ENCODE results near the gene TUBD1.

DNA sequence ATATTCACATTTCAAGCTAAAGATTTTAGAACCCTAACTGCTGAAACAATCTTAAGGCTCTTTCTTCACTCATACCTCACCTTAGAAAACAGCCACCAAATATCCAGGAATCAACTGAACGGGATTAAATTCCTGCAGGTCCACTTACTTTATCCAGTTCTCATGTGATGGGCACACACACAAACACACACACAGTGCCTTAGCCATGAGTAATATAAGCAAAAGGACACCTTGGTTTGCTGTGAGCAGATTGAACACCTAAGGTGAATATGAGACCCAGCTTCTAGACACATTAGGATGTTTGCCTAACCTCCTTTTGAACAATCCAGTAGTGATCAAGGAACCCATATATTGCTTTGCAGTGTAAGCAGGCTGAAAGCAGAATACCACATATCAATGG lies 81.5 kb downstream of the TUBD1 start:
- TF ChIP-seq, protein P1, sequence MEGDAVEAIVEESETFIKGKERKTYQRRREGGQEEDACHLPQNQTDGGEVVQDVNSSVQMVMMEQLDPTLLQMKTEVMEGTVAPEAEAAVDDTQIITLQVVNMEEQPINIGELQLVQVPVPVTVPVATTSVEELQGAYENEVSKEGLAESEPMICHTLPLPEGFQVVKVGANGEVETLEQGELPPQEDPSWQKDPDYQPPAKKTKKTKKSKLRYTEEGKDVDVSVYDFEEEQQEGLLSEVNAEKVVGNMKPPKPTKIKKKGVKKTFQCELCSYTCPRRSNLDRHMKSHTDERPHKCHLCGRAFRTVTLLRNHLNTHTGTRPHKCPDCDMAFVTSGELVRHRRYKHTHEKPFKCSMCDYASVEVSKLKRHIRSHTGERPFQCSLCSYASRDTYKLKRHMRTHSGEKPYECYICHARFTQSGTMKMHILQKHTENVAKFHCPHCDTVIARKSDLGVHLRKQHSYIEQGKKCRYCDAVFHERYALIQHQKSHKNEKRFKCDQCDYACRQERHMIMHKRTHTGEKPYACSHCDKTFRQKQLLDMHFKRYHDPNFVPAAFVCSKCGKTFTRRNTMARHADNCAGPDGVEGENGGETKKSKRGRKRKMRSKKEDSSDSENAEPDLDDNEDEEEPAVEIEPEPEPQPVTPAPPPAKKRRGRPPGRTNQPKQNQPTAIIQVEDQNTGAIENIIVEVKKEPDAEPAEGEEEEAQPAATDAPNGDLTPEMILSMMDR (IDR thresholded peaks at IDR 0.05; ENCODE audit: insufficient read depth, low read length, poor library complexity, severe bottlenecking) = no peak
- TF ChIP-seq EZH2phosphoT487 (conservative IDR thresholded peaks at IDR 0.05; ENCODE audit: low read length) = no peak
